Transverse colon (tissue), 4 donors: ENCODE results near the gene BCORL1.

Source experiments
- EP300 ChIP-seq: sonication (generic); formaldehyde crosslinking; IDR thresholded peaks from one replicate; pipeline ENCODE4 v1.6.1; 2017; ENCODE audit warnings: antibody characterized with exemption, low read depth
- POLR2A ChIP-seq: fragments of 450-650 bp; IDR thresholded peaks from one replicate; pipeline ENCODE4 v1.6.1; 2016; ENCODE audit warnings: antibody characterized with exemption, mild to moderate bottlenecking, moderate library complexity
- POLR2AphosphoS5 ChIP-seq, 3 donors: sonication (generic); formaldehyde crosslinking; IDR thresholded peaks; one replicate each; pipeline ENCODE4 v1.6.1; 2016; ENCODE audit warnings: antibody characterized with exemption in 3 of 3
- TF ChIP-seq, protein P1 (sequence below), 5 experiments: fragments of 200-600 bp in 3 of 5; fragments of 450-650 bp in 2 of 5; sonication (generic) in 3 of 5; IDR thresholded peaks; 1 replicate in 2 of 5; 2 replicates in 3 of 5; pipeline ENCODE4 v1.5.1; 2016 to 2017; ENCODE audit warnings: antibody characterized with exemption in 5 of 5, inconsistent platforms in 3 of 5, mild to moderate bottlenecking in 2 of 5, moderate library complexity in 1 of 5

DNA sequence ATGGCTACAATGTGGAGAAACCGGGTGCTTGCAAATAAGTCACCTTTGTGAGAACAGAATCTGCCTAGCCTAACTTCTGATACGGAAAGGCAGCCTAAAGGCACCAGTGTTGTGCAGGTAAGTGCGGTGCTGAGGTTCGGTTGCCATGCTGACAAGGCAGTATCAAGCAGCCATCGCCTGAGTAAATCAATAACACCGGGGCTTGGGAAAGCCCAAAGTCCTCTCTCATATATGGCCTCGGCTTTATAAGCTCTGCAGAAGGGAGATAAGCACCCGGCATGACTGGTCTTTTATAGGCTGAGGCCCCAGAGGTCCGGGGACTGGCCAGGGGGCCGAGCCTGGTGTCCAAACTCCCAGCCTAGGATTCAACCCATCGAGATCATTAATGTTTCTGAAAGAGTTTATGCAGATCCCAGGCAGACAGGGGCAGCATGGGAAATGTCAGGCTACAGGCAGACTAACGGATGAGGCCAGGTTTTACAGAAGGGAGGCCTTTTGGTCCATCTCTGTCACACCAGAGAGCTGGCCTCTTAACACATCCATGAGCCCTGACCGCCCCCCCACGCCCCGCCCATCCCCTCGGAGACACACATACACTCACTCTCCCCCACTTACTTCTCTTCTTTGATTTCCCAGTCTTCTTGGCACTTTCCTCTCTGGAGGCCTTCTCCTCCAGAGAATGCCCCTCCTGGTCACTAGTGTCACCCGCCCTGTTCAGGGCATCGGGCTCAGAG lies 89.3 kb downstream of the BCORL1 start:
- TF ChIP-seq POLR2A (no peak), POLR2AphosphoS5 (IDR thresholded peaks at IDR 0.05) (no peak), EP300 (no peak)
- TF ChIP-seq, protein P1, sequence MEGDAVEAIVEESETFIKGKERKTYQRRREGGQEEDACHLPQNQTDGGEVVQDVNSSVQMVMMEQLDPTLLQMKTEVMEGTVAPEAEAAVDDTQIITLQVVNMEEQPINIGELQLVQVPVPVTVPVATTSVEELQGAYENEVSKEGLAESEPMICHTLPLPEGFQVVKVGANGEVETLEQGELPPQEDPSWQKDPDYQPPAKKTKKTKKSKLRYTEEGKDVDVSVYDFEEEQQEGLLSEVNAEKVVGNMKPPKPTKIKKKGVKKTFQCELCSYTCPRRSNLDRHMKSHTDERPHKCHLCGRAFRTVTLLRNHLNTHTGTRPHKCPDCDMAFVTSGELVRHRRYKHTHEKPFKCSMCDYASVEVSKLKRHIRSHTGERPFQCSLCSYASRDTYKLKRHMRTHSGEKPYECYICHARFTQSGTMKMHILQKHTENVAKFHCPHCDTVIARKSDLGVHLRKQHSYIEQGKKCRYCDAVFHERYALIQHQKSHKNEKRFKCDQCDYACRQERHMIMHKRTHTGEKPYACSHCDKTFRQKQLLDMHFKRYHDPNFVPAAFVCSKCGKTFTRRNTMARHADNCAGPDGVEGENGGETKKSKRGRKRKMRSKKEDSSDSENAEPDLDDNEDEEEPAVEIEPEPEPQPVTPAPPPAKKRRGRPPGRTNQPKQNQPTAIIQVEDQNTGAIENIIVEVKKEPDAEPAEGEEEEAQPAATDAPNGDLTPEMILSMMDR (IDR thresholded peaks at IDR 0.05) = no peak
